ENCODE data around the gene SLC6A18. TPM values are rescaled to one million over a fixed set of nuclear protein-coding genes. Genes with fewer than 3 reads are reported as not detected.

SLC6A18 gene
- total and polyA plus RNA-seq, 2 of the 4 experiments (the other 2 are of a cell fraction) = not detected

- no peak overlapping the region for H3K23ac ChIP-seq (ENCODE audit: low read depth, low read length)
- ATAC-seq (ENCODE audit: low read depth) (no peak), DNase-seq (no peak)
- in situ Hi-C loops (cut with MboI; ENCODE audit: low sequenced_read_pairs) = no loop called here
- no peaks in the 10 kb centered on the region for H3K4me1 ChIP-seq (ENCODE audit: control insufficient read depth, insufficient read depth, low read length)
- H3K56ac ChIP-seq (ENCODE audit: extremely low read depth, insufficient read depth, low read length) = no peak overlapping the region
- peaks cover 2% of the 10 kb centered on the region; the same call in 1 of the 2 replicates for H3K27me3 ChIP-seq (ENCODE audit: control insufficient read depth, insufficient read depth, low read length)
- no peak overlapping the region for H2BK20ac ChIP-seq (ENCODE audit: low read depth, low read length)
- no peak overlapping the region for H2AK5ac ChIP-seq (ENCODE audit: low read depth, low read length)
- H3K79me1 ChIP-seq (ENCODE audit: low read depth in 1 of 2, low read length in 2 of 2) = no peaks in the 10 kb centered on the region
- H3K9ac ChIP-seq (ENCODE audit: low read depth, low read length) = no peak overlapping the region
- no peak overlapping the region for H2BK15ac ChIP-seq (ENCODE audit: low read depth, low read length)
- no peaks in the 10 kb centered on the region for H4K20me1 ChIP-seq (ENCODE audit: insufficient read depth, low read length)
- no peak overlapping the region for H2BK5ac ChIP-seq (ENCODE audit: low read depth, low read length, poor library complexity, severe bottlenecking)
- H4K8ac ChIP-seq (ENCODE audit: low read depth in 2 of 2, low read length in 2 of 2) = no peak overlapping the region
- H3K4me3 ChIP-seq (ENCODE audit: insufficient read depth, low read depth, low read length) = no peak overlapping the region
- no peak overlapping the region for H3K18ac ChIP-seq (ENCODE audit: low read depth, low read length)
- 47% methylated on average over 3 of the region's 22 CpGs; no CpG with 5 or more reads in 1 of the 2 experiments for WGBS, 2 experiments (ENCODE audit: extremely low coverage in 2 of 2, insufficient read length in 1 of 2)
- H3K14ac ChIP-seq (replicated peaks; ENCODE audit: low read depth, low read length) = no peak overlapping the region
- intact Hi-C loops (cut with micrococcal nuclease) = no loop called here
- H3K27ac ChIP-seq (ENCODE audit: insufficient read depth, low read length) = no peak overlapping the region
- peaks cover 6% of the 10 kb centered on the region; the same call in 1 of the 2 replicates for H3K9me1 ChIP-seq (ENCODE audit: insufficient read depth, low read length)
- H2AFZ ChIP-seq (replicated peaks; ENCODE audit: low read length, poor library complexity) = no peak overlapping the region
- POLR2A ChIA-PET (ENCODE audit: unreplicated experiment) = no interaction called here
- CTCF ChIA-PET = no interaction called here
- H4K91ac ChIP-seq (ENCODE audit: insufficient read depth, low read depth, low read length) = no peak overlapping the region
- H3K4ac ChIP-seq (ENCODE audit: low read depth, low read length) = no peak overlapping the region
- no peak overlapping the region for H2AK9ac ChIP-seq (replicated peaks; ENCODE audit: low read depth, low read length, poor library complexity)
- no peak overlapping the region for H3K4me2 ChIP-seq (ENCODE audit: low read depth, low read length)
- peaks cover 22% of the 10 kb centered on the region for H3K9me3 ChIP-seq (ENCODE audit: control insufficient read depth, insufficient read depth, low read length)
- dilution Hi-C loops (cut with HindIII; ENCODE audit: low sequenced_read_pairs, unreplicated experiment) = no loop called here
- BruUV-seq (replicated peaks) = no TSS peak
- no peak overlapping the region for H4K5ac ChIP-seq (ENCODE audit: low read depth, low read length)
- no peak for TF ChIP-seq ELK1 (IDR thresholded peaks at IDR 0.05; ENCODE audit: borderline replicate concordance, low read depth, low read length)
- no peak for TF ChIP-seq POLR2A (IDR thresholded peaks at IDR 0.05; ENCODE audit: low read depth, low read length)
- TF ChIP-seq CEBPB (IDR thresholded peaks at IDR 0.05; ENCODE audit: low read depth, low read length) = no peak
- TF ChIP-seq MAFK (IDR thresholded peaks at IDR 0.05; ENCODE audit: low read depth, low read length) = no peak
- no peak for TF ChIP-seq RCOR1 (IDR thresholded peaks at IDR 0.05; ENCODE audit: insufficient replicate concordance, low read length)
- no peak for TF ChIP-seq MAZ (IDR thresholded peaks at IDR 0.05; ENCODE audit: borderline replicate concordance, low read depth, low read length)
- TF ChIP-seq BHLHE40 (IDR thresholded peaks at IDR 0.05; ENCODE audit: low read depth, low read length) = no peak
- no peak for TF ChIP-seq RFX5 (IDR thresholded peaks at IDR 0.05; ENCODE audit: low read depth, low read length)
- no peak for TF ChIP-seq MXI1 (IDR thresholded peaks at IDR 0.05; ENCODE audit: borderline replicate concordance, low read depth, low read length)
- no peak for TF ChIP-seq FOS (IDR thresholded peaks at IDR 0.05; ENCODE audit: low read depth, low read length)
- TF ChIP-seq USF2 (IDR thresholded peaks at IDR 0.05; ENCODE audit: low read depth, low read length) = no peak
- TF ChIP-seq CHD1 (IDR thresholded peaks at IDR 0.05; ENCODE audit: low read depth, low read length) = no peak
- TF ChIP-seq RAD21 (IDR thresholded peaks at IDR 0.05; ENCODE audit: low read length) = no peak
- no peak for TF ChIP-seq SMC3 (IDR thresholded peaks at IDR 0.05; ENCODE audit: low read depth, low read length)
- TF ChIP-seq NFE2L2 (IDR thresholded peaks at IDR 0.05; ENCODE audit: low read depth, low read length) = no peak
- no peak for TF ChIP-seq CTCF (conservative IDR thresholded peaks at IDR 0.05; ENCODE audit: low read depth, low read length)
- no peaks in the 10 kb centered on the region for H3K36me3 ChIP-seq (ENCODE audit: control insufficient read depth, insufficient read depth, low read length)
- H2BK120ac ChIP-seq (ENCODE audit: low read depth, low read length) = no peak overlapping the region
Observed at GRCh38 chr5:1214163-1214935, 10.8 kb upstream of the SLC6A18 start.
